ENCODE data around the gene CDH1.

Gene CDH1

GRCh38 chr16:68739964-68740627 lies 3.0 kb downstream of the CDH1 start:
- no peak for DNase-seq (ENCODE audit: low spot score)
- TF ChIP-seq, protein P1, sequence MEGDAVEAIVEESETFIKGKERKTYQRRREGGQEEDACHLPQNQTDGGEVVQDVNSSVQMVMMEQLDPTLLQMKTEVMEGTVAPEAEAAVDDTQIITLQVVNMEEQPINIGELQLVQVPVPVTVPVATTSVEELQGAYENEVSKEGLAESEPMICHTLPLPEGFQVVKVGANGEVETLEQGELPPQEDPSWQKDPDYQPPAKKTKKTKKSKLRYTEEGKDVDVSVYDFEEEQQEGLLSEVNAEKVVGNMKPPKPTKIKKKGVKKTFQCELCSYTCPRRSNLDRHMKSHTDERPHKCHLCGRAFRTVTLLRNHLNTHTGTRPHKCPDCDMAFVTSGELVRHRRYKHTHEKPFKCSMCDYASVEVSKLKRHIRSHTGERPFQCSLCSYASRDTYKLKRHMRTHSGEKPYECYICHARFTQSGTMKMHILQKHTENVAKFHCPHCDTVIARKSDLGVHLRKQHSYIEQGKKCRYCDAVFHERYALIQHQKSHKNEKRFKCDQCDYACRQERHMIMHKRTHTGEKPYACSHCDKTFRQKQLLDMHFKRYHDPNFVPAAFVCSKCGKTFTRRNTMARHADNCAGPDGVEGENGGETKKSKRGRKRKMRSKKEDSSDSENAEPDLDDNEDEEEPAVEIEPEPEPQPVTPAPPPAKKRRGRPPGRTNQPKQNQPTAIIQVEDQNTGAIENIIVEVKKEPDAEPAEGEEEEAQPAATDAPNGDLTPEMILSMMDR (IDR thresholded peaks at IDR 0.05; ENCODE audit: extremely low read depth, missing control alignments): no peak

GRCh38 chr16:68740628-68741346 lies 3.7 kb downstream of the CDH1 start:
- DNase-seq (ENCODE audit: low spot score): no peak
- TF ChIP-seq, protein P1 (IDR thresholded peaks at IDR 0.05; ENCODE audit: extremely low read depth, missing control alignments): no peak

GRCh38 chr16:68743664-68744063 lies 6.6 kb downstream of the CDH1 start:
- TF ChIP-seq, protein P1 (IDR thresholded peaks at IDR 0.05; ENCODE audit: extremely low read depth, missing control alignments): no peak
- no peak for DNase-seq (ENCODE audit: low spot score)

GRCh38 chr16:68744744-68745280 lies 7.7 kb downstream of the CDH1 start:
- no peak for DNase-seq (ENCODE audit: low spot score)
- TF ChIP-seq, protein P1 (IDR thresholded peaks at IDR 0.05; ENCODE audit: extremely low read depth, missing control alignments): no peak

- TF ChIP-seq, protein P1 (IDR thresholded peaks at IDR 0.05; ENCODE audit: extremely low read depth, missing control alignments): no peak
- DNase-seq (ENCODE audit: low spot score): no peak
Observed at GRCh38 chr16:68746951-68747350, 9.9 kb downstream of the CDH1 start.

DNA sequence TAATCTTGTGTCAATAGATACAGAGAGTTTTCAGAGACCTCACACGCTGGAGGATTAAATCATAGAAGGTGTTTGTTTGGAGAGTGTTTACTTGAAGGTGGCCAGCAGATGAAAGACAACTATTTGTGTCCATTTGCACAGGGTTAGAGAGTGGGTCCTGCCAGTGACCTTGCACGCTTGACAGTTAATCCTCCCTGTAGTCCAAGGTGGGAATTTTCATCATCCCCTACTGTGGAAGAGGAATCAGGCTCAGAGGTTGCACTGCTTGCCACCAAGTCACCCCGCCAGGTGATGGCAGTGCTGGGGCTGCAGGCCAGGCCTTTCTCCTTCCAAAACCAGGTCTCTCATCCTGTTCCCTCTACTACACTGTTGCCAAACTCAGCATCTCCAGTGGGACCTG lies 12.3 kb downstream of the CDH1 start:
- TF ChIP-seq, protein P1 (IDR thresholded peaks at IDR 0.05; ENCODE audit: extremely low read depth, missing control alignments): no peak
- no peak for DNase-seq (ENCODE audit: low spot score)

- TF ChIP-seq, protein P1 (IDR thresholded peaks at IDR 0.05; ENCODE audit: extremely low read depth, missing control alignments): no peak
Observed at GRCh38 chr16:68750193-68750695, 13.2 kb downstream of the CDH1 start.

More at GRCh38 chr16:68750193-68750695, 13.2 kb downstream of the CDH1 start:
- DNase-seq (ENCODE audit: low spot score): no peak

Data from GM20000 (cell line).